ENCODE results near the gene LRRC34.

LRRC34 gene

DNA sequence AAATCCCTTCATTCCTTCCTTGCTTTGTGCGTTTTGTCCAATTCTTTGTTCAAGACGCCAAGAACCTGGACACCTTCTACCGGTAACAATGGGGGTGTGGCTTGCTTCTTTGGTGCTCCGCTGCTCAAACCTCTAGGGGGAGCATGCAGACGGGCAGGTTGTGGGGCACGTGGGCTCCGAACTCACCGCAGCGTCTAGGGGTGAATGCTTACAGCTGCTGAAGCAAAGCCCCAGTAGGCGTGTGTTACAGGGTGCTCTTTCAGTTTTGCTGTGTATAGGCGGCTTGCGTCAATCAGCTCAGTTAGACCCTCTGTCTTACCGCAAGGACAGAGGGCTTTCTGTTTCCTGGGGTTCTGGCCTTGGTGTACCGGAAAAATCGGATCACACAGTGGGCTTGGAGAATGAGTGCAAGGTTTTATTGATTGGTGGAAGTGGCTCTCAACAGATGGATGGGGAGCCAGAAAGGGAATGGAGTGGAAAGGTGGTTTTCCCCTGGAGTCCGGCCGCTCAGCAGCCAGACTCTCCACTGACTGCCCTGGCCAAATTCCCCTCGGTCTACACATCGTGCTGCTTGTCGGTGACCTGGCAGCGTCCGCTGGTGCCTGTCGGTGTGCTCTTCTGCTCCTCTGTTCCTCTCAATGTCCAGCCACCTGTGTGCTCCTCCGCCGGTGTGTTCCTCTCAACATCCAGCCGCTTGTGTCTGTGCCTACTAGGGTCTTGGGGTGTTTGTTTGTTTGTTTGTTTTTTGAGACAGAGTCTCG is 1.2 kb upstream of the LRRC34 start:
- DNase-seq, result peak in 3 of 56 donors; percentile 5 to 8 (median 7)

DNA sequence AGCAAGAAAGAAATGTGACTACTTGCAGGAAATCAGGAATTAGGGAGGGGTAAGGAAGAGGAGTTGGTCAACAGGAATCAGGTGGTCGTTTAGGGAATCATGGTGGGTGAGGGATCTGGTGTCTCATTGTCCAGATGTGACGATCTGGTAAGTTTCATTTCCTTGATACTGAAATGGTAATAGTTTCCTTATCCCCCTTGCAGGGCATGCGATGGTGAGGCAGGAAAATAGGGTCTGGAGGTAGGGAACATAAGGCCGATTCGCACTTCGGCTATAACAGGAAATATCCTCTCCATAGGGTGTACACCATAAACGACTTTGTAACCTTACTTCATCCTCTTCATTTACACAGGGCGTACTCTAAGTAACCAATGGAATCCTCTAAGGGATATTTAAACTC is 574 bp upstream of the LRRC34 start:
- no peak for DNase-seq

DNA sequence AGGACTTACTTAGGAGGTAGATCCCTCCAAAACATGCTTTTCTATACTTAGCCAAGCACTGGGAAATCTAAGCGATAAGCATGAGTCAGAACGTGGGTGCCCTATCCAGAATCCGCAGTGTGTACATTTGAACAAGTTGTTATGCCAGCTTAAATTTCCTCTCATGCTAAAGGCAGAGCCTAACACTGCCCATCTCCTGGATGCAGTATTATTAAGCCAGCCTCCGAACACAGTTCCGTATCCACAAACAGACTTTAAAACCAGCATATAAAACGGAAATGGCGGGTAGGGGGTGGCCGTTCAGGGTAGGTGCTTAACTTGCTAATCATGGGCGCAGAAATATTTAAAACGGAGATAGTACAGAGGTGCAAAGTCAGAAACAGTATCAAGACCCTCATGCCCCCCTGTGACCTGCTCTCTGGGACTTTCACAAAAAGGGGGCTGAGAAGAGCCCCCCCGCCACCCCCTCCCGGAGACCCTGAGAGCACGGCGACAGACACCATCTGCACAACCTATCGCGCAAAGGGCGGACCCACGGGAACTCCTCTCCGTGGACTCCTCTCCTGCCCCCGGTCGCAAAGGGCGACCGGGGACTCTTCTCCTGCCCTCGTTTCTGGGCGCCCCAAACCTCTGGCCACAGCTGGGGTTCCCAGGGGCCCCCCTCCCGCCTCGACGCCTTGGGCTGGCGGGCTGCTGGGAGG is 923 bp downstream of the LRRC34 start:
- DNase-seq, result peak in 22 of 56 donors; percentile 9 to 65 (median 38)

DNA sequence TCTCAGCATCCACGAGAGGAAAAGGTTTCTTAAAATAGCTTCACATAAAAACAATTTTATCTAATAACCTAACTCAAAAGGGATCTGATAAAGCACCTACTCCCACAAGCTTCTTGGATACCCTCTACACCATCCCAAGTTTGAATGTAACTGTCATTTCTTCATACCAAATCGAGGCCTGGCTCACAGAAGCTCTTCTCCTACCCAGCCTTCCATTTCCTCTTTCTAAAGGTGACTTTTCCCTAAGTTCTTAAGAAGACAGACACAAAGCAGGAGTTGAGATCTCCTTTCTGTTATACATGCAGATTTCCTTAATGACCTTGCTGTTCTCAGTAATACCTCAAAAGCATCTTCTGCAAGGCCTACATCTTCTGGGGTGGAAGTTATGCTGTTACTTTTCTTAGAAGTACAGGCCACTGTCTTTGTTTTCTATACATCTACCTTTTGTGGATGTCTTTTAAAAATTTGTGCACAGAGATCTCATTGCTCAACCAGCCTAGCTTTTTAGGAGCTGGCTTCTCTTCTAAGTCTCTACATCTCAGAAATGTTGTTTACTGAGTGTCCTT is 3.4 kb downstream of the LRRC34 start:
- DNase-seq, result no peak

DNA sequence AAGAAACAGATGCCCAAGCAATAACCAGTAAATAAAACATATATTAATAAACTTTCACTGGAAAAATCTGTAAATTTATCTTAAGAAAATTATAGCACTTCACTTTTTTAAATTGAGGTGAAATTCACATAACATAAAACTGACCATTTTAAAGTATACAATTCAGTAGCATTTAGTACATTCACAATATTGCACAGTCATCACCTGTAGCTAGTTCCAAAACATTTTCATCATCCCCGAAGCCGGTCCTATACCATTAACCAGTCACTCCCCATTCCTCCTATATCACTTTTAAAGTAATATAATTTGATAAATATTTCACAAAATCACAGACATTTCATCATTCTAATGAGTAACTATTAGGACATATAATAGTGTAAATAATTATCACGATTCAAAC is 8.0 kb downstream of the LRRC34 start:
- no peak for DNase-seq

DNA sequence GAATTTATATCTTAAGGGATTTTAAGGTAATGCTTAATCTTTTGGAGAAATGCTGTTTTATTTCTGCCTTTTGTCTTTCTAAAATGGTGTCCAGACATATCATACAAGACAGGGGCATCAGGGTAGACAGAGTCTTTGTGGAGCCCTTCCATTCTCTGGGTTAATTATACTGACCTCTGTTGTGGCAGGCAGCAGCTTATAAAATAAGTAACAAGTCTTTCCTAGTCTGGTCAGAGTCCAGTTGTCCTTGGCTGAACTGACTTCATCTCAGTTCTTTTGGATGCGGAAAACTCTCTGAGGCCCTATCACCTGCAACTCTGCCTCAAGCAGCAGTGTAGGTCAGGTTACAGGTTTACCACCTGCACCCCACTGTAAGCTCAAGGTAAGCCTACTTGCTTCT is 20.3 kb downstream of the LRRC34 start:
- no peak for DNase-seq

DNA sequence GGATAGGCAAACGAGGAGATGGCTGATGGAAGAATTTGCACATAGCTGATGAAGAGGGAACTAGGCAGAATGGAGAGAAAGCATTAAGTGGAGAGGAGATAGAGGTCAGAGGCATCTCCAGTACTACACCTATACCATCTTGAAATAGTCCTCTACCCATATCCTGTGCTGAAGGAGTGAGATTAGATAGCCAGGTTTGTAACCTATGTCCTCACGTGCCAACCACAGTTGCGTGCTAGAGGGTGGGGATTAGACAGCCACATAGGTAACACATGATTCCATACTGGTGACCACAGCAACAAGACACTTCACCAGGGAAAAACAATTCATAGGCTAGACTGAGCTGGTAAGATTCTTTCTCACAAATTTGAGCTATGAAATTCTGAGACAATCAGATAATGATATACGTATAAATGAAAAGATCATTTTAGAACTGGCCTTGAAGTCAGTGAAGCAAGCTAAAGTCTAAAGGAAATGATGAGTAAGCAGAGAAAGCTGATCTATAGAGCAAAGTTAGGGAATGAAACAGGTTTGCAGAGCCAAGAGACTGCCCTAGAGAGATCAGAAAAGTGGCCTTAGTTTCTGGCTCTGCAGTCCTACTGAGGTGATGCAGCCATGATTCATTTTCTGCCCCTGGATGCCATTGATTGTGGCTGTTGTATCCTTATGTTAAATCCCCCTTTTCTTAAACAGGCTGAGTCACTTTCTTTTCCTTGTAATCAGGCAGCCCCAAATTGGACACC is 21.8 kb downstream of the LRRC34 start:
- DNase-seq, result no peak

DNA sequence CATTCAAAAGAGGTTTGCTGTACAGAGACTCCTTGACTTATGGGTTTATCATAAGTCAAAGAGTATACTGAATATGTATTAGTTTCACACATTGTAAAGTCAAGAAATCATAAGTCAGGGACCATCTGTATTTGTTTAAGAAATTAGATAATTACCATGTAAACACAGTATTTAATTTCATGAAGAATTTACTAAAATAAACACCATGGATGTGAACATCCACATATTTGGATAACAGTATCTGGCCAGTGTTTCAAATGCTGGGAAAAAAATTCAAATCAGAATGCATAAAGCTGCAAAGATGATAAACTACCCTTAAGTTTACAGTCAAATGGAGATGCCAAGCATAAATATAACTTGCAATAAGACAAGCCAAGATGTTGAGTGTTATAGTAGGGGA is 22.5 kb downstream of the LRRC34 start:
- no peak for DNase-seq

DNA sequence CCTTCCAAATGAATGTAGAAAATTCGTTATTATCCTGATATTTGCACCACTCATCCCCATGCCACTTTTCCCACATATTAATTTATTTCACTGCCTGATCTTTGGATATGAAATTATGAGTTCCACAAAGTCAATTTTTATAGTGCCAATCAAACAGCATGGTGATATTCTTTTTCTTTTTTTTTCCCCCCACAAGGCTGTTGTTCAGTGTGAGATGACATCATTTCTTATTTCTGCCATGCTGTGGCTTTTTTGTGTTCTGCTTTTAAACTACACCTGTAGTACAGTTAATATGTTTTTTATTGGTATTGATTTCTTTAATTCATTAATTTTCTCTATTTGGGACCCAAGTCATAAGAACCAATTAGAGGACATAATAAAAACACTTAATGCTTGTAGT is 24.9 kb downstream of the LRRC34 start:
- no peak for DNase-seq

DNA sequence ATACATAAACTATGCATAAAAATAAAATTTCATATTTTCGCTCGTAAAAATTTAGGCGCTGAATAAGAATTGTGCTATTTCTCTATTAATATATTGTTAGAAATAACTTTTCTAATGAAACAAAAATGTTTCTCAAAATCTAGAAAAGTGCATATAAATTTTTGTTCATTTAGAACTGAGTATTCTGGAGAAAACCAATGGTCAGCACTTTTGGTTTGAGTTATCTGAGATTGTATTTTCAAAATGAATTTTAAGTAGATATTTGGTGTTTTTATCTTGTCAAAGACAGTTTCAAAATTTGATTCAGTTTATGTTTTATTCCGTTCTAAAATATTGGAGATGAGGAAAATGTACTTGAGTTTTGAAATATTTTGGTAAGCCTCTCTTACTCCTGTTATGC is 25.6 kb downstream of the LRRC34 start:
- no peak for DNase-seq

DNA sequence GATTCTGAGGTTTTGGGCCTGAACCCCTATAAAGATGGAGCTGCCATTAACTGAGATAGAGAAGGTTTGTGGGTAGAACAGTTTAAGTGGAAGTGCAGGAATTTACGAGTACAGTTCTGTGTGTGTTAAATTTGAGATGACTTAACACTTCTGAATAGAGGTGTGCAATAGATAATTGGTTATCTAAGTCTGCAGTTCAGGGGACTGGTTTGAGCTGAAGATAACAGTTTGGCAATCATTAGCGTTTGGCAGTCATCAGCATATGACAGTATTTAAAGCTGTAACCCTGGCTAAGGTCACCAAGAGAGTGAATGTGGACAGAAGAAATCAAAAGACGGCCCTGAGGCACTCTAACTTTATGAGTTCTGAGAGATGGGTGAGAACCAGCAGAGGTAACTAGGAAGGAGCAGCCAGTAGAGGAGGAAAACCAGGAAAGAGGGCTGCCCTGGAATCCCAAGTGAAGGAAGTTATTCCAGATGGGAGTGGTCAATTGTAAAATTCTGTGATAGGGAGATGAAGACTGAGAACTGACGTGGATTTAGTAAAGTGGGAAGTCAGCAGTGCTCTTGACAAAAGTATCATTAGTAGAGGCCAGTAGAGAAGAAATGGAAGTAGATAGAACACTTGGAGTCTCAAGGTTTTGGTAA is 31.4 kb downstream of the LRRC34 start:
- no peak for DNase-seq

DNA sequence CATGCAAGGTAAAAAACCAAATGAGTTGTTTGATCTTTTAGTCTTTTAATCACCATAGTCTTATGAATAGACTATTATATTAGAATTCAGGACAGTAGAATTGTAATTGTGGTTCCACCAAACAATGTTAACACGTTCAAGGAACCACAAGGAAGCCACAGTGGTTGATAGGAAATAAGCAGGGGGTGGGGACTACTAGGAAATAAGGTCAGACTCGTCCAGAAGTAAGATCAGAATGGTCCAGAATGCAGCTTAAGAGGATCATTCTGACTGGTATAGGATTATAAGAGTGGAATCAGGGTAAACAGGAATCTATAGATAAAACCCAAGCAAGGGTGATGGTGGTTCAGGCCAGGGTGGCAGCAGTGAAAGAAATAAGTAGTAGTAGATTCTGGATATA is 32.0 kb downstream of the LRRC34 start:
- DNase-seq, result no peak

DNA sequence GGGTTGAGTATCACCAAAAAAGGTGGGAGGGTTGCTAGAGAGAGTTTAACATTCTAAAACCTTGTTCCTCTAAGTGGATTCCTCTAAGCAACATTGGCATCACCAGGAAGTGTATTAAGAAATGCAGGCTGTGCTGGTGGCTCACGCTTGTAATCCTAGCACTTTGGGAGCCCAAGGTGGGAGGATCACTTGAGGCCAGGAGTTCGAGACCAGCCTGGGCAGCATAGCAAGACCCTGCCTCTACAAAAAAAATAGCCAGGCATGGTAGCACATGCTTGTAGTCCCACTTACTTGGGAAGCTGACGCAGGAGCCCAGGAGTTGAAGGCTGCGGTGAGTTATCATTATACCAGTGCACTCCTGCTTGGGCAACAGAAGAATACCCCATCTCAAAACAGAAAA is 34.9 kb downstream of the LRRC34 start:
- DNase-seq, result no peak

DNA sequence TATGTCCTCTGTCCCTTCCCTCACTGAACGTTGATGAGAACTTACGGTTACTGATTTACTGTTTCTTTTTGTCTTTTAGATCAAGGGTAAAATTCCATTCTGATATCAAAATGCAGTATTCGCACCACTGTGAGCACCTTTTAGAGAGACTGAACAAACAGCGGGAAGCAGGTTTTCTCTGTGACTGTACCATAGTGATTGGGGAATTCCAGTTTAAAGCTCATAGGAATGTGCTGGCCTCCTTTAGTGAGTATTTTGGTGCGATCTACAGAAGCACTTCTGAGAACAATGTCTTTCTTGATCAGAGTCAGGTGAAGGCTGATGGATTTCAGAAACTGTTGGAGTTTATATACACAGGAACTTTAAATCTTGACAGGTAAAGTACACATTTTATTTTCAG is 38.5 kb downstream of the LRRC34 start:
- no peak for DNase-seq

DNA sequence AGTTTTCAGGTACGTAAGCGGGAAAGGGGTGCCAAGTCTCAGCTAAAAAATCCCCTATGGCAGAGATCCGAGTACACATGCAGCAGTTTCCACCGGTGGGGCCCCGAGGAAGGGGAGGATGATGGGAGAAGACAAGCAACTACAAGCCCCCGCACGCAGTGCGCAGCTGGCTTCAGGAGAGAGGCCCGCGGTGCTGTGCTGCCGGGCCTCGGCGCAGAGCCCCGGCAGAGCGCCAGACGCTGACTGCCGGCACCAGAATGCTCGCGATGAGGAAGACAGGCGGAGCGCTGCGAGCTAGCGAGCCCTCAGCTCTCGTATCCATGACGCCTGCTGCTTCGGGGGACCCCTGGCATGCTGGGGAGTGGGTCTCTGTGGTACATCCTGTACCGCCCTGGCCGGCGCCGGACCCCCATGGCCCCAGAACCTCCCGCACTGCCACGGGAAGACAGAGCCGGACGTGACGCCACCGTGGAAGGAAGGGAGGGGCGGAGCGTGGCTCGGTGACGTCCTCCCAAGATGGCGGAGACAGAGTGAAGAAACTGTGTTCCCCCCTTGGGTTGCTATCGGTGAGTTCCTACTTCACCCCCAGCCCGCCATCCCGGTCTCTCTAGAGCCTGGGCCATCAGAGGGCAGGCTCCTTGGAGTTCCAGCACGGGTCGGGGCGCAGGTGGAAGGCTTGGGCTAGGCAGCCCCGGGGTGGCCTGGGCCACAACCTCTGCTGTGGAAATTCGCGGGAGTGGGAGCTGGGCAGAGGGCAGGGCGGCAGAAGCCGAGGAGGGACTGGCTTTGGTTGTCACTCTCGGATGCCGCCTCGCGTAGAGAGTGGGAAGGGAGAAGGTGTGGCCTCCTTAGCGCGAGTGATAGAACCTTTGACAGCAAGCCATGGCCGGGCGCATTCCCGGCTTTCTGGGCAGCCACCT is 39.5 kb downstream of the LRRC34 start, which contains the start of gene MYNN:
MYNN (plus strand) TSS at position 500 of the 920 bp plus-strand sequence. CDS start 900 bp downstream, outside the sequence.
- peak; percentile 27 to 95 (median 89) for DNase-seq

DNA sequence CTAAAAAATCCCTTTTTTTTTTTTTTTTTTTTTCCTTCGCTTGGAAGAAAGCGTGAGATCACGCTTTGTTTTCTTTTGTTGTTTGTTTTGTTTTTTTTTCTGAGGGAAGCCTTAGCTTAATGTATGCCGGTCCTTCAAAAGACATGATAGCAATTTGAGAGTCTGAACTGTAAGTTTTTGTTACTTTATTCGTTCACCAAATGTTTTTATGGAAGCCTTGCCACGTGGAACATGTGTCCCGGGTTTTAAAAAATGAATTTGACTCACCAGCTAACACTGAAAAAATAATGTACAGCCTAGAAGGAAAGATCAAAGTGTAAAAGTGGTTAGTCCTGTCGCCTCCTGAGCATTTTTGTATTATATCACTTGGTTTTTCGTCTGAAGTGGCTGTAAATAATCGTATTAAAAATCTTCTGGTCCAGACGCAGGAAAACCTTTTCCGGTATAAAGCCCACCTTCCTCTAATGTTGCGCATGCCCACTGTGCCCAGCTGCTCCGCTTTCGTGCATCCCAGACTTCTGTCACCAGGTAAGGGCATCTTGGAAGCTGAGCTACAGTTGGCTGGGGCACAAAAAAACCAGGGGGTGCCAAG is 40.3 kb downstream of the LRRC34 start:
- DNase-seq, result peak in 43 of 56 donors; percentile 39 to 92 (median 79)

DNA sequence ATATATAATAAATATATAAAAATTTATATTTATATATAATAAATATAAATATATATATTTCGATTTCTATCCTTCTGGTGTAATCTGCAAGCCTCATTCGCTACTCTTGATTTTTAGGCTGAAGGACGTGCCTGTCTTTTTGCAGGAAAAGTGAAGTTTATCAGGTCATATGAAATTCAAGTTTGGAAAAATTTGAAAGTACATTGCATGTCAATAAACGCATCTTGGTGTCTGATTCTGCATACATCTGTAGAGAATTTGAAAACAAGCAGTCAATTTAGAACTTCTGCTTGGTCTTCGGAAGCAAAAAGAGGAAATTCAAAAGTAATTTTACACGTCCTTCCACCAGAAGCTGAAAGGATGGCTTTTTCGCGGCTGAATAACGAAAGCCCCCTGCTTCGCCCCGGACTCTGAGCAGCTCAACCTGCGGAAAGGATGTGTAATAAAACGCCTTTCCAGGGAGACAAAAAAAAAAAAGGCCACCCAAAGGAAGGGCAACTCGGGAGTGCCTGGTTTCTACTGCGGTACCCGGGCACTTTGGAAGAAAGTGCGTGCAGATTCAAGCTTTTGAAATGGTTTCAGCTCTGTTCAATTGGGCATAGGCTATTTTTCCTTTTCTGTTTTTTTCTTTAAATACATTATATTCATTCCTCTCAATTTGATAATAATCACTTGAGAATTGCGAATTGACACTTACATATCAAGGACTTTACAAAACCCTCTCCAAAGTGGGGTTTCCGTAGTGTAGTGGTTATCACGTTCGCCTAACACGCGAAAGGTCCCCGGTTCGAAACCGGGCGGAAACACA is 41.0 kb downstream of the LRRC34 start:
- peak in 39 of 56 donors; percentile 5 to 74 (median 41) for DNase-seq

DNA sequence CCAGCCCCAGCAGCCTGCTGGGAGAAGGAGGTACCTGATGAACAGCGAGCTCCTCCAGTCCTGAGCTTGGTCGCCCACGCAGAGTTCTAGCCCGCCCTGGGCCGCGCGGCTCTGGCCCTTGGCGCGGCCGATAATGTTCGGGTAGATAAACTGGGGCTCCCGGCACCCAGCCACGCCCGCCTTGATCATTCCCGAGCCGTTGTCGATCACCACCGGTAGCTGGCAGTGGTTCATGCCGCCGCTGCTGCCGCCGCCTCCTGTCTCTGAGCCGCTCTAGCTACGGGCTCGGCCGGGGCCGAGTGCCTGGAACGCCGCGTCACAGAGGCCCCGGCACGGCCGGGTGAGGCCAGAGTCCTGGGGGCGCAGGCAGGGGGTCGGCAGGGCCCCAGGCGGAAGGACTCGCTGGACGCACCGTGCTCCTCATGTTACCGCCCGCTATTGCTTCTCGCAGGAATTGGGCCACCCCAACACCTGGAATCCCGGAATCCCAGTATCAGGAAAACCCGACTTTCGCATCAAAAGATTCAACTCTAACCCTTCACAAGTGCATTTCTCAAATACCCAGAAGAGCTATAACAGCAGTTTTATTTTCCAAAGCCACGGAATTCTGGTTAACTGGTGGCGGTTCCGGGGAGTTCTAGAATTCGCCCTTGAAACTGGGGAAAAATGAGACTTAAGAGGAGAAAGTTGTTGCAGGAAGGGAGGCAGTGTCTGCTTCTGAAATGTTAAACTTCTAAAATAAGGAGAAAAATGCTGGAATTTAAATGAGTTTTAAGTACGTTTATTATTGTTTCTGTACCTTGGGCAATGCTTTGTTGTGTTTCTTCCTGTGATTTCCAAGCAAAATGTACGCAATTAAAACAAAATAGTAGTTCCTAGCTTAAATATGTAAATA is 43.2 kb downstream of the LRRC34 start, which contains the start of gene ACTRT3:
ACTRT3 (minus strand) TSS at position 275 of the 895 bp plus-strand sequence; CDS start at position 234, 41 bp downstream.
- DNase-seq, result peak in 43 of 56 donors; percentile 2 to 76 (median 47)

Measured in nucleus accumbens (tissue), 56 donors.